ENCODE results near the gene MAP7D3. TPM values are rescaled to one million over a fixed set of nuclear protein-coding genes. Genes with fewer than 3 reads are reported as not detected.
"Not testable (repeated sequence)": the region's sequence is repeated elsewhere in the genome, so short reads cannot be mapped to it uniquely, and the experiment has no call there.

MAP7D3 gene, protein sequence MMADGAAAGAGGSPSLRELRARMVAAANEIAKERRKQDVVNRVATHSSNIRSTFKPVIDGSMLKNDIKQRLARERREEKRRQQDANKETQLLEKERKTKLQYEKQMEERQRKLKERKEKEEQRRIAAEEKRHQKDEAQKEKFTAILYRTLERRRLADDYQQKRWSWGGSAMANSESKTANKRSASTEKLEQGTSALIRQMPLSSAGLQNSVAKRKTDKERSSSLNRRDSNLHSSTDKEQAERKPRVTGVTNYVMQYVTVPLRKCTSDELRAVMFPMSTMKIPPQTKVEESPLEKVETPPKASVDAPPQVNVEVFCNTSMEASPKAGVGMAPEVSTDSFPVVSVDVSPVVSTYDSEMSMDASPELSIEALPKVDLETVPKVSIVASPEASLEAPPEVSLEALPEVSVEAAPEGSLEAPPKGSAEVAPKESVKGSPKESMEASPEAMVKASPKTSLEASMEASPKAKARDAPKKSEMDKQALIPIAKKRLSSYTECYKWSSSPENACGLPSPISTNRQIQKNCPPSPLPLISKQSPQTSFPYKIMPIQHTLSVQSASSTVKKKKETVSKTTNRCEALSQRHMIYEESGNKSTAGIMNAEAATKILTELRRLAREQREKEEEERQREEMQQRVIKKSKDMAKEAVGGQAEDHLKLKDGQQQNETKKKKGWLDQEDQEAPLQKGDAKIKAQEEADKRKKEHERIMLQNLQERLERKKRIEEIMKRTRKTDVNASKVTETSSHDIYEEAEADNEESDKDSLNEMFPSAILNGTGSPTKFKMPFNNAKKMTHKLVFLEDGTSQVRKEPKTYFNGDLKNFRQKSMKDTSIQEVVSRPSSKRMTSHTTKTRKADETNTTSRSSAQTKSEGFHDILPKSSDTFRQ
- 10 to 100 TPM; 11.3 to 21.0 (median 14.2) TPM for total RNA-seq
- polyA plus RNA-seq = 1 to 10 TPM in 2 of 3 donors, under 1 TPM in 1; 0.92 to 3.6 (median 3.0) TPM

DNA sequence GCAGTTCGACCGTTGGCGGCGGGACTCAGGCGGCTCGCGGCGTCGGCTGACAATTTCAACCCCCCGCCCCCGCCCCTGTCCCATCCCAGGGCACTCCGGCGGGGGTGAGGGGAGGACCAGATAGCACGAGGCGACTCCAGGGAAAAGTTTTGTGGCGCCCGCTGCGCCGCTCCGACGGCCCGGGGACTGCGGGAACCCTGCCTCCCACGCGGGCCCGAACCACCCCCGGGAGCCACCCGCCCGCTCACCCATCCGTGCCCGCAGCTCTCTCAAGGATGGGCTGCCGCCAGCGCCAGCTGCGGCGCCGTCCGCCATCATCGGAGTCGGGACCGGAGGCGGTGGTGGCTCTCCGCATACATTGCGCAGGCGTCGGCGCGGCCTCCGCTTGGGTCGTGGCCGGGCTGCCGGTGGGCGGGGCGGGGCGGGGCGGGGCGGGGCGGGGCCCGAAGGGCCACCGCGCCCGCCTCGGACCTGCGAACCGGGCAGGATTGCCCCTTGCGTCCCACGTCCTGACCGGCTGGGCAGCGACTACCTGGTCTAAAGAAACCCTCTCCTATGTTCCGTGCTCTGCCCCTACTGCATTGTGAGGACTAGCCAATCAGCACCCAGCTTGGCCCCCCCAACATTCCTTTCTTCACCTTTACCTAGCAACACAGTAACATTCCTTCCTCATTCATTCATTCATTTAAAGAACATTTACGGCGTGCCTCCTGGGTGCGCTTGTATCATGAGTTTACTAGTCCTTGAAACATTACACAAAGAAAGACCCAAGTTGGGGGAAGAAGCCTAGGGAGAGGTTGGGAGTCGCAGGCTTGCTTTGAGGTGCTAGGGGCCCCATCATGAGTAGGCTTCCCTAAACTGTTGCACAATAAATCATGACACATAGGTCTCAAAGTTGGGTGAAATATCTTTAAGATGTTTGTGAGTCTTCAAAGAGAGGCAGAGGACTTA is at the start of gene MAP7D3:
Gene MAP7D3, minus strand, starts transcription at position 360 of the 951 bp plus-strand sequence. Its CDS starts 42 bp downstream, at position 318.
- Histone ChIP-seq H3K36me3 (no peaks in the 10 kb centered on the region), H3K4me1 (peaks cover 0 to 7% (median 0%) of the 10 kb centered on the region in 4 donors), H3K9me3 (no peaks in the 10 kb centered on the region), H3K27me3 (no peaks in the 10 kb centered on the region), H3K4me3 (peak within 1 kb of the TSS; percentile 64 to 79 (median 74)), H3K27ac (peak within 1 kb of the TSS; percentile 86 to 91 (median 89))
- intact Hi-C loops (cut with DNase I) = loop anchor here (5.0 to 10.0 kb wide), 3 partner anchors 104 to 264 kb away; partner anchors contain the start of genes FHL1, HTATSF1 and SLC9A6
- peak; percentile 63 to 79 (median 76) for TF ChIP-seq POLR2AphosphoS5 (IDR thresholded peaks at IDR 0.05)
- TF ChIP-seq POLR2A (IDR thresholded peaks at IDR 0.05) = peak; percentile 18
- TF ChIP-seq CTCF (IDR thresholded peaks at IDR 0.05) = no peak
- WGBS, 2 donors = 1% methylated on average over 73 of the region's 73 CpGs
- peak; percentile 82 for DNase-seq

DNA sequence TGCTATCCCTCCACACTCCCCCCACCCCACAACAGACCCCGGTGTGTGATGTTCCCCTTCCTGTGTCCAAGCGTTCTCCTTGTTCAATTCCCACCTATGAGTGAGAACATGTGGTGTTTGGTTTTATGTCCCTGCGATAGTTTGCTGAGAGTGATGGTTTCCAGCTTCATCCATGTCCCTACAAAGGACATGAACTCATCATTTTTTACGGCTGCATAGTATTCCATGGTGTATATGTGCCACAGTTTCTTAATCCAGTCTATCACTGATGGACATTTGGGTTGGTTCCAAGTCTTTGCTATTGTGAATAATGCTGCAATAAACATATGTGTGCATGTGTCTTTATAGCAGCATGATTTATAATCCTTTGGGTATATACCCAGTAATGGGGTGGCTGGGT is 49.5 kb upstream of the MAP7D3 start, which contains the start of gene ADGRG4:
Gene ADGRG4, plus strand, starts transcription at position 243 of the 400 bp plus-strand sequence. CDS start 7,815 bp downstream, outside the sequence.
- H3K9me3 ChIP-seq; intact Hi-C loops (cut with DNase I); H3K4me1 ChIP-seq; H3K27ac ChIP-seq; DNase-seq; H3K4me3 ChIP-seq; H3K27me3 ChIP-seq; H3K36me3 ChIP-seq: not testable (repeated sequence)
- WGBS, 2 donors = 92 to 96% methylated on average over 4 of the region's 4 CpGs

DNA sequence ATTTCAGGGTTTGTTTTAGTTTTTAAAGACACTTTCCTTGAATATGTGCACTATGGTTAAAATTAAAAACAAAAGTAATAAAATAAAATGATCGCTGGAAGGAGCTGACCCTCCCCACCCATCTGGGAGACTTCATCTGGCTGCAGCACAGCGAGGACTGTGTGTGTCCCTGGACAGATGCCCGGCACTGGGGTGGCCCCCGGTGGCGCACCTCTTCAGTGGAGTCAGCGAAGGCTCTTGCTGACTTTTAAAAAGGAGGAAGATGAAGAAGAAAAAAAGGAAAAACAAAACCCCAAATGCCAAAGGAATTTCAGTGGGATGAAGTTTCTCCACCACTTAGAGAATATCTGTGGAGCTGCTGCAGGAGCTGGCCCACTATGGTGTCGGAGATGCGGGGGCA is 44.2 kb upstream of the MAP7D3 start:
- Histone ChIP-seq H3K27me3 (no peaks in the 10 kb centered on the region), H3K9me3 (no peaks in the 10 kb centered on the region), H3K4me3 (no peak overlapping the region), H3K27ac (no peak overlapping the region), H3K4me1 (no peaks in the 10 kb centered on the region), H3K36me3 (no peaks in the 10 kb centered on the region)
- TF ChIP-seq EP300 (IDR thresholded peaks at IDR 0.05) (no peak), POLR2A (IDR thresholded peaks at IDR 0.05) (no peak), CTCF (IDR thresholded peaks at IDR 0.05) (no peak), POLR2AphosphoS5 (IDR thresholded peaks at IDR 0.05) (no peak)
- 84 to 89% methylated on average over 8 of the region's 8 CpGs for WGBS, 2 donors
- intact Hi-C loops (cut with DNase I) = no loop called here
- no peak for DNase-seq

GRCh38 chrX:136292656-136293055 is 41.5 kb upstream of the MAP7D3 start:
- TF ChIP-seq CTCF (IDR thresholded peaks at IDR 0.05) (no peak), POLR2AphosphoS5 (IDR thresholded peaks at IDR 0.05) (no peak), EP300 (IDR thresholded peaks at IDR 0.05) (no peak), POLR2A (IDR thresholded peaks at IDR 0.05) (no peak)
- Histone ChIP-seq H3K9me3 (no peaks in the 10 kb centered on the region), H3K27me3 (no peaks in the 10 kb centered on the region), H3K4me3 (no peak overlapping the region), H3K36me3 (no peaks in the 10 kb centered on the region), H3K27ac (no peak overlapping the region), H3K4me1 (no peaks in the 10 kb centered on the region)
- intact Hi-C loops (cut with DNase I) = no loop called here
- no peak for DNase-seq
- 84 to 85% methylated on average over 2 of the region's 2 CpGs for WGBS, 2 donors

All from sigmoid colon (tissue), 7 donors.